ENCODE measurements around the gene EVA1C.
"Not testable (repeated sequence)": the region's sequence is repeated elsewhere in the genome, so short reads cannot be mapped to it uniquely, and the experiment has no call there.

Gene EVA1C

DNA sequence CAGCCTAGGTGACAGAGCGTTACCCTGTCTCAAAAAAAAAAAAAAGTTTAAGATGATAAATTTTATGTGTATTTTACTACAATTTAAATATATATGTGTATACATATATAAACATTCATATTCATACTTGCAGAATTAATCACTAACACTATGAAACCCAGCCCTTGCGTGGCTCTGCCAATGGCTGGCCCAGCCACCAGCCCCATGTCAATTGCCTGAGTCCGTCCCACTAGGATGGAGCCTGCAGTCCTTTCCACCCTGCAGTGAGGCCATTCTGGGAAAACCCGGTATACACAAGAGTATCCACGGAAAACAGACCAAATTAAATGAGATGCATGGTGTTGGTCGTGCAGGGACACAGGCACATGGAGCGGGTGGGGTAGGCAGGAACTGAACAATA is 123.1 kb downstream of the EVA1C start:
- POLR2A ChIA-PET (ENCODE audit: low non-redundant PET), result no interaction called here
- no peak overlapping the region for H3K27ac ChIP-seq
- CTCF ChIA-PET, result no interaction called here
- TF ChIP-seq, protein P1, sequence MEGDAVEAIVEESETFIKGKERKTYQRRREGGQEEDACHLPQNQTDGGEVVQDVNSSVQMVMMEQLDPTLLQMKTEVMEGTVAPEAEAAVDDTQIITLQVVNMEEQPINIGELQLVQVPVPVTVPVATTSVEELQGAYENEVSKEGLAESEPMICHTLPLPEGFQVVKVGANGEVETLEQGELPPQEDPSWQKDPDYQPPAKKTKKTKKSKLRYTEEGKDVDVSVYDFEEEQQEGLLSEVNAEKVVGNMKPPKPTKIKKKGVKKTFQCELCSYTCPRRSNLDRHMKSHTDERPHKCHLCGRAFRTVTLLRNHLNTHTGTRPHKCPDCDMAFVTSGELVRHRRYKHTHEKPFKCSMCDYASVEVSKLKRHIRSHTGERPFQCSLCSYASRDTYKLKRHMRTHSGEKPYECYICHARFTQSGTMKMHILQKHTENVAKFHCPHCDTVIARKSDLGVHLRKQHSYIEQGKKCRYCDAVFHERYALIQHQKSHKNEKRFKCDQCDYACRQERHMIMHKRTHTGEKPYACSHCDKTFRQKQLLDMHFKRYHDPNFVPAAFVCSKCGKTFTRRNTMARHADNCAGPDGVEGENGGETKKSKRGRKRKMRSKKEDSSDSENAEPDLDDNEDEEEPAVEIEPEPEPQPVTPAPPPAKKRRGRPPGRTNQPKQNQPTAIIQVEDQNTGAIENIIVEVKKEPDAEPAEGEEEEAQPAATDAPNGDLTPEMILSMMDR (conservative IDR thresholded peaks at IDR 0.05; ENCODE audit: low read depth), result no peak
- DNase-seq (ENCODE audit: low spot score), result no peak

DNA sequence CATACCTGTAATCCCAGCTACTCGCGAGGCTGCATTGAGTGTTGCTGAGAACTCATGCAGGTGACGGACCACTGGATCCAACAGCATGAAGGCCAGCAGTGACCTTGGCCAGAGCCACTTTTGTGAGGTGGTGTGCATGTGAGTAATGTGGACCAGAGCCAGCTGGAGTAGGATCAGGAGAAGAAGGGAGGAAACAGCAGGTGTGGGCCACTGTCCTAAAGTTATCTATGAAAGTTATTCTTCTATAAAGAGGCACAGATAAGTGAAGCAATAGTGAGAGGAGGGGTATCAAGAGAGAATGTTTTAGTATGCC is 125.0 kb downstream of the EVA1C start:
- no peak for DNase-seq (ENCODE audit: low spot score)
- TF ChIP-seq, protein P1 (conservative IDR thresholded peaks at IDR 0.05; ENCODE audit: low read depth), result no peak
- no peak overlapping the region for H3K27ac ChIP-seq
- ChIA-PET POLR2A (ENCODE audit: low non-redundant PET) (interaction anchor here (0.6 kb wide), 1 partner anchor 90 kb away, joined by 3 read pairs; no protein-coding TSS in a partner anchor), CTCF (no interaction called here)

DNA sequence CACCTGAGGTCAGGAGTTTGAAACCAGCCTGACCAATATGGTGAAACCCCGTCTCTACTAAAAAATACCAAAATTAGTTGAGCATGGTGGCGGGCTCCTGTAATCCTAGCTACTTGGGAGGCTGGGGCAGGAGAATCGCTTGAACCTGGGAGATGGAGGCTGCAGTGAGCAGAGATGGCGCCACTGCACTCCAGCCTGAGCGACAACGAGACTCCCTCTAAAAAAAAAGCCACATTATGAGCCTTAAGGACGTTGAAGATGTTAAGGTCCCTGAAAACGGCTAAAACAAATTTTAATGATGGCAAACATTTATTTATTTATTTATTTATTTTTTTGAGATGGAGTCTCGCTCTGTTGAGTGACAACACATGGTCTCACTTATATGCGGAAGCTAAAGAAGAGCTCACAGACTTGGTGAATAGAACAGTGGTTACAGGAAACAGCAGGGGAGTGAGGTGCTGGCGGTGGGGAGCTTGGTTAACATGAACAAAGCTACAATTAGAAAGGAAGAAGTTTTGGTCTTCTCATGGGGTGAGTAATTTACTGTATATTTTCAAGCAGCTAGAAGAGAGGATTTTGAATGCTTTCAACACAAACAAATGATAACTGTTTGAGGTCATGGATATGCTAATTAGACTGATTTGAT is 125.8 kb downstream of the EVA1C start:
- no peak for DNase-seq (ENCODE audit: low spot score)
- TF ChIP-seq, protein P1 (conservative IDR thresholded peaks at IDR 0.05; ENCODE audit: low read depth), result no peak
- no peak overlapping the region for H3K27ac ChIP-seq
- ChIA-PET POLR2A (ENCODE audit: low non-redundant PET) (interaction anchor here (0.5 to 0.6 kb wide), 2 partner anchors 8 to 91 kb away, joined by 3 read pairs; no protein-coding TSS in a partner anchor), CTCF (interaction anchor here (0.7 kb wide), 1 partner anchor 1544 kb away, joined by 3 read pairs; no protein-coding TSS in a partner anchor)

DNA sequence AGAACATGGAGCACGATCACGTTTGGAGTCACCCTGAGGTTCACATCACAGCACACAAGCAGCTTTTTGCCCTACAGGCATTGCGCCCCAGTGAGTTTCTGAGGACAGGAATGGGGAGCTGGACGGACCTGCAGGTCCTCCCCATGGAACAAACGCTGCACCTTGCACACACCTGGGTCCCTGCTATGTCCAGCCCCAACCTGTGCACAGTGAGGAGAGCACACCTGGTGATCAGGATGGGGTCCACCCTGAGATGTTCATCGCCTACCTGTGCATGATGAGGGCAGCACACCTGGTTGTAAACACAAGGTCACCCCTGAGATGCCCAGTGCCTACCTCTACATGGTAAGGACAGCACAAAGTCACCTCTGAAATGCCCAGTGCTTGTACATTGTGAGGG is 126.9 kb downstream of the EVA1C start:
- H3K27ac ChIP-seq, result no peak overlapping the region
- CTCF ChIA-PET, result interaction anchor here (0.6 kb wide), 1 partner anchor 20 kb away, joined by 4 read pairs; no protein-coding TSS in a partner anchor
- TF ChIP-seq, protein P1 (conservative IDR thresholded peaks at IDR 0.05; ENCODE audit: low read depth), result no peak
- no peak for DNase-seq (ENCODE audit: low spot score)
- POLR2A ChIA-PET (ENCODE audit: low non-redundant PET), result no interaction called here

DNA sequence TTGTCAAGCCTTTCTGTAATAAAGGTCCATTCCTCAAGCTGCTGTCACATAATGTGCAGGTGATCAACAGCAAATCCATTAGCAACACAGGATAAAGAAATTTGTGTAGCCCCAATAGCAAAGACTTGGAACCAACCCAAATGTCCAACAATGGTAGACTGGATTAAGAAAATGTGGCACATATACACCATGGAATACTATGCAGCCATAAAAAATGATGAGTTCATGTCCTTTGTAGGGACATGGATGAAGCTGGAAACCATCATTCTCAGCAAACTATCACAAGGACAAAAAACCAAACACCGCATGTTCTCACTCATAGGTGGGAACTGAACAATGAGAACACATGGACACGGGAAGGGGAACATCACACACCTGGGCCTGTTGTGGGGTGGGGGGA is 130.6 kb downstream of the EVA1C start:
- DNase-seq (ENCODE audit: low spot score); POLR2A ChIA-PET (ENCODE audit: low non-redundant PET); H3K27ac ChIP-seq: not testable (repeated sequence)
- CTCF ChIA-PET, result interaction anchor here (0.6 kb wide), 1 partner anchor 222 kb away, joined by 3 read pairs; no protein-coding TSS in a partner anchor

DNA sequence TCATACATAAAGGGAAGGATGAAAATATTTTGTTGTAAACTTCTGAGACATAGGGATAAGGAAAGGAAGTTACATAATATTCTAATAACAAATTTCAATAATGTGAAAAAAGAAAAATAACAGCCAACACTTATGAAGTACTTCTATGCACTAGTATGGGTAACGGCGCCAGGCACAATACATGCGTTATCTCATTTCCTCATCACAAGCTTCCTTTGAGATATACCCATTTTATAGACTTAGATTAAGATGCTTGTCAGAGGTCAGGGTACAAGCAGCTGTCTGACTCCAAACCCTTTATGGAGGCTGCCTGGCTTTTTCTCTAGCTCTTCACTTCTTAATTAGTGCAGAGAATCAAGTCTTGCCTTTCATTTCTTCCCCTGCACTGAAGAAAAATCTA is 131.5 kb downstream of the EVA1C start:
- H3K27ac ChIP-seq, result no peak overlapping the region
- no peak for DNase-seq (ENCODE audit: low spot score)
- POLR2A ChIA-PET (ENCODE audit: low non-redundant PET), result no interaction called here
- CTCF ChIA-PET, result interaction anchor here (0.6 kb wide), 1 partner anchor 25 kb away, joined by 3 read pairs; no protein-coding TSS in a partner anchor
- TF ChIP-seq, protein P1 (conservative IDR thresholded peaks at IDR 0.05; ENCODE audit: low read depth), result no peak

DNA sequence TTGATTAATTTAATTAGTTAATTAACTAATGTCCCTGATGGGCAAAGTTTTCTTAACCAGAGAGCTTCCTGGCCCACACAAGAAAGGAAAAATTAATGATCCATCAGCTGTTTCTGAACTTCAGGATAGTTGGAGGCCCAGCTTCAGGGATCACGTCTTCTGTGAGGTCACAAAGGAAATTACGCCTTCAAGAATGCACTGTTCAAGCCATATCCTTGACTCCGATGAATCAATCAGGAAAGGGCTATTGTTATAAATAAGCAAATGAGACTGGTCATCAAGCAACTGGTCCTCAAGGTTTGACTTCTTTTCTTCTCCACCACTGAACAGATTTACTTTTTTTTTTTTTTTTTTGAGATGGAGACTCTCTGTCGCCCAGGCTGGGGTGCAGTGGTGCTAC is 132.2 kb downstream of the EVA1C start:
- CTCF ChIA-PET, result no interaction called here
- no peak for DNase-seq (ENCODE audit: low spot score)
- POLR2A ChIA-PET (ENCODE audit: low non-redundant PET), result no interaction called here

More for the DNA sequence above, 132.2 kb downstream of the EVA1C start:
- TF ChIP-seq, protein P1 (conservative IDR thresholded peaks at IDR 0.05; ENCODE audit: low read depth), result no peak
- no peak overlapping the region for H3K27ac ChIP-seq

Measured in RWPE1 (cell line).